GM10266 (cell line): Measurements from ENCODE around the gene VTI1A.
"Not testable (repeated sequence)": the region's sequence is repeated elsewhere in the genome, so short reads cannot be mapped to it uniquely, and the experiment has no call there.

ENCODE experiments used
- DNase-seq: peaks from one replicate; pipeline ENCODE4 v3.0.0; 2012; ENCODE audit errors: extremely low spot score
- TF ChIP-seq, protein P1 (sequence below): IDR thresholded peaks from 2 replicates; pipeline ENCODE4 v1.5.1; 2012; ENCODE audit warnings: mild to moderate bottlenecking, low read depth; ENCODE audit not compliant: control insufficient read depth, insufficient read depth; ENCODE audit errors: missing control alignments

VTI1A gene

GRCh38 chr10:112491144-112491543 is 44.1 kb downstream of the VTI1A start:
- TF ChIP-seq, protein P1, sequence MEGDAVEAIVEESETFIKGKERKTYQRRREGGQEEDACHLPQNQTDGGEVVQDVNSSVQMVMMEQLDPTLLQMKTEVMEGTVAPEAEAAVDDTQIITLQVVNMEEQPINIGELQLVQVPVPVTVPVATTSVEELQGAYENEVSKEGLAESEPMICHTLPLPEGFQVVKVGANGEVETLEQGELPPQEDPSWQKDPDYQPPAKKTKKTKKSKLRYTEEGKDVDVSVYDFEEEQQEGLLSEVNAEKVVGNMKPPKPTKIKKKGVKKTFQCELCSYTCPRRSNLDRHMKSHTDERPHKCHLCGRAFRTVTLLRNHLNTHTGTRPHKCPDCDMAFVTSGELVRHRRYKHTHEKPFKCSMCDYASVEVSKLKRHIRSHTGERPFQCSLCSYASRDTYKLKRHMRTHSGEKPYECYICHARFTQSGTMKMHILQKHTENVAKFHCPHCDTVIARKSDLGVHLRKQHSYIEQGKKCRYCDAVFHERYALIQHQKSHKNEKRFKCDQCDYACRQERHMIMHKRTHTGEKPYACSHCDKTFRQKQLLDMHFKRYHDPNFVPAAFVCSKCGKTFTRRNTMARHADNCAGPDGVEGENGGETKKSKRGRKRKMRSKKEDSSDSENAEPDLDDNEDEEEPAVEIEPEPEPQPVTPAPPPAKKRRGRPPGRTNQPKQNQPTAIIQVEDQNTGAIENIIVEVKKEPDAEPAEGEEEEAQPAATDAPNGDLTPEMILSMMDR = no peak
- no peak for DNase-seq

DNA sequence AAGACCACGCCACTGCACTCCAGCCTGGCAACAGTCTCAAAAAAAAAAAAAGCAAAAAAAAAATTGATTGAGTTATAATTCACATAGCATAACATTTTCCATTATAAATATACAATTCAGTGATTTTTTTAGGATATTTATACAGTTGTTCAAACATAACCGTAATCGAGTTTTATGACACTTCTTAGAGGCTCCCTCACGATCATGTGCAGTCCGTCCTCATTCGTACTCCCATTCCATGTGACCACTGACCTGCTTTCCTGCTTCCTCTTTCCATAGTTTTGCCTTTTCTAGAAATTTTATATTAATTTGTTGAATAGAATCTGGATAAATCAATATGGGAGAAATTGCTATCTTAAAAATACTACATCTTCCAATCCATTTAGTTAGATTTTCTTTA is 45.7 kb downstream of the VTI1A start:
- DNase-seq = no peak
- TF ChIP-seq, protein P1 = no peak

DNA sequence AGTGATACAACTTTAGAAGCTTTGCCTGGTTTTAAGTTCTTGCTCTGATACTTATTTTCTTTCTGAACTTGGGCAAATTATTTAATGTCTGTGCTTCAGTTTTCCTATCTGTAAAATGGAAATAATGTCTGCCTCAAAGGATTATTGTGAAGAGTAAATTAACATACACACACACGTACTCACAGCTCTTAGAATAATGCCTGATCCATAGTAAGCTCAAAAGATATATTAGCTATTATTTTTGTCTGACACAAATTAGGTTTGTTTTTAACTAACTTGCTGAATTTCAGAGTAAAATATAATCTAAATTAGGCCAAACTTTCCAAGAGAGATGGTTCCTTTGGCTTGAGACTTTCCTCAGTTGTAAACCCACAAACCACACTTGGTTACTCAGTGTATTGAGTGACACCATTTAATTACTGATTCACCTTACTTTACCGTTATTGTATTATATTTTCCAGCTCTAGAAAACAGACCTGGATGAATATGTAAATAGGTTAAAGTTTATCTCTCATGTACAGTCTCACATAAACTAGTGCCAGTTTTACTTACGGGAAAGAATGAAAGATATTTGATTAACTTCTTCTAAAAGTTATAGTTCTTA is 50.4 kb downstream of the VTI1A start:
- no peak for DNase-seq
- TF ChIP-seq, protein P1 = no peak

DNA sequence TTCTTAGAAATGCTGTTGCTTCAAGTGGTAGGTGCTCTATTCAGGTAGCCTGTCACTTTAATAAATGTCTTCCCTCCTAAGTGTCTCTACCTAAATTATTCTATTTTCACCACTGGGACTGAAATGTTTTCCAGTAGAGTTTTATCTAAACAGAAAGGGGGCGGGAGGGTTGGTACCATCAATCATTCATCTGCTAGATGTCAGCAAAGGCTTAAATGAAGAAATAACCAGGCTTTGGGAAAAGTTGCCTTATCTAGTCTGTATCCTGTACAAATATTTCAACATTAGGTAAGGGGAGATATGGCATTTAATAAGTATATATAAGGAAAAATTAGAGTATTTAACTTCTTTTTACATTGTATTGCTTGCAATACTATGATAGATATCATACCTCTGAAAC is 51.8 kb downstream of the VTI1A start:
- TF ChIP-seq, protein P1 = no peak
- DNase-seq = no peak

GRCh38 chr10:112499985-112500384 is 53.0 kb downstream of the VTI1A start:
- not testable (repeated sequence) for DNase-seq

DNA sequence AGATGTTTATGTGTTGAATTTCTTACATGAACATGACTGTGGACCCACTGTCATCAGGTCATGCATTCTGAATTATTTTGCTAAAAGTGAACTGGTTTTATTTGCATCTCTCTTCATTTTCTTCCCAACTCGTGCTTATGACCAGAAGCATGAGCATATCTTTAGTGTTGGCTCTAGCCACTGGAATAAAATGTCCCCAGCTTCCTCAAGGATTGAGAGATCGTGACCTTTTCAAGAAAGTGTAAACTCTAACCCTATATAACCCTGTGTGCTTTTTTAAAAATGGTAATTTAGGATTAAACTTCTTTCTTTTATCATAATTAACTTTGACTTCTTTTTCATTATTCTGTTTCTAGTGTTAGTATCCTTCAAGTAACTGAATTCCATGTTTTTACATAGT is 55.5 kb downstream of the VTI1A start:
- DNase-seq = no peak
- TF ChIP-seq, protein P1 = no peak

GRCh38 chr10:112503643-112504042 is 56.6 kb downstream of the VTI1A start:
- DNase-seq = no peak
- TF ChIP-seq, protein P1 = no peak

GRCh38 chr10:112507046-112507445 is 60.0 kb downstream of the VTI1A start:
- DNase-seq = no peak
- TF ChIP-seq, protein P1 = no peak
